K562 (cell line): ENCODE measurements around the gene COQ10B. TPM values are rescaled to one million over a fixed set of nuclear protein-coding genes. Genes with fewer than 3 reads are reported as not detected.

Experiments
- BACH1 ChIP-seq: fragments of 200-800 bp; sonication (Bioruptor generic); IDR thresholded peaks from 2 replicates; pipeline ENCODE4 v1.6.1; 2016; ENCODE audit warnings: missing genetic modification characterization, missing compliant biosample characterization
- BHLHE40 ChIP-seq: IDR thresholded peaks from 2 replicates; pipeline ENCODE4 v1.6.1; 2011; ENCODE audit warnings: low read length, improper control_type of control experiment
- CREBBP ChIP-seq: IDR thresholded peaks from one replicate; pipeline ENCODE4 v1.6.1; 2012; ENCODE audit warnings: low read depth, mild to moderate bottlenecking, control low read depth, inconsistent platforms, low read length
- DDX20 ChIP-seq: fragments of 450-650 bp; IDR thresholded peaks from 2 replicates; pipeline ENCODE4 v1.6.1; 2016; ENCODE audit warnings: missing genetic modification characterization, low read depth, mild to moderate bottlenecking, missing compliant biosample characterization, moderate library complexity
- GTF2E2 ChIP-seq: fragments of 200-800 bp; sonication (Bioruptor generic); IDR thresholded peaks from 2 replicates; pipeline ENCODE4 v1.6.1; 2016; ENCODE audit warnings: missing genetic modification characterization, missing compliant biosample characterization
- HNRNPH1 ChIP-seq: fragments of 200-400 bp; formaldehyde crosslinking; optimal IDR thresholded peaks from 2 replicates; pipeline ENCODE3; 2017; ENCODE audit warnings: low read depth, mild to moderate bottlenecking, low read length, moderate library complexity
- HSF4 ChIP-seq: fragments of 250-450 bp; sonication (Bioruptor Pico); IDR thresholded peaks from 2 replicates; pipeline ENCODE4 v2.1.2; 2022; ENCODE audit warnings: mild to moderate bottlenecking, moderate library complexity, borderline replicate concordance
- IRF9 ChIP-seq: fragments of 450-650 bp; IDR thresholded peaks from 2 replicates; pipeline ENCODE4 v1.6.1; 2016; ENCODE audit warnings: missing biosample characterization, missing genetic modification characterization
- PHTF2 ChIP-seq: fragments of 250-450 bp; sonication (Bioruptor Pico); IDR thresholded peaks from 2 replicates; pipeline ENCODE4 v1.5.0; 2021; ENCODE audit warnings: mild to moderate bottlenecking
- SAFB ChIP-seq: fragments of 200-400 bp; formaldehyde crosslinking; IDR thresholded peaks from 2 replicates; pipeline ENCODE4 v1.6.1; 2017; ENCODE audit warnings: low read depth, low read length, borderline replicate concordance
- SMAD4 ChIP-seq: fragments of 250-450 bp; sonication (Bioruptor Pico); conservative IDR thresholded peaks from 2 replicates; pipeline ENCODE4 v1.8.0; 2021; ENCODE audit warnings: inconsistent platforms, mild to moderate bottlenecking, moderate library complexity
- SP1 ChIP-seq: sonication (generic); formaldehyde crosslinking; IDR thresholded peaks from 2 replicates; pipeline ENCODE4 v1.8.1; 2022; ENCODE audit warnings: mild to moderate bottlenecking, missing genetic modification reagents
- SREBF2 ChIP-seq: sonication (generic); formaldehyde crosslinking; IDR thresholded peaks from 2 replicates; pipeline ENCODE4 v1.4.0; 2020; ENCODE audit warnings: mild to moderate bottlenecking, missing genetic modification reagents
- STAG1 ChIP-seq: sonication (generic); formaldehyde crosslinking; IDR thresholded peaks from 2 replicates; pipeline ENCODE4 v1.5.0; 2020; ENCODE audit warnings: missing genetic modification reagents, borderline replicate concordance
- TOE1 ChIP-seq, 2 experiments: fragments of 450-650 bp in 1 of 2; sonication (generic) in 1 of 2; formaldehyde crosslinking in 1 of 2; IDR thresholded peaks; 2 replicates each; pipeline versions ENCODE4 v1.7.1 to v1.8.0; 2016 to 2022; ENCODE audit warnings: borderline replicate concordance in 2 of 2, mild to moderate bottlenecking in 2 of 2, antibody characterized with exemption in 1 of 2, inconsistent platforms in 1 of 2, low read depth in 1 of 2, missing genetic modification reagents in 1 of 2, moderate library complexity in 1 of 2
- ZBED1 ChIP-seq: IDR thresholded peaks from 2 replicates; pipeline ENCODE4 v1.6.1; 2014
- ZFP1 ChIP-seq: fragments of 450-650 bp; formaldehyde crosslinking; IDR thresholded peaks from 2 replicates; pipeline ENCODE4 v1.4.0; 2020; ENCODE audit warnings: mild to moderate bottlenecking, mixed read lengths
- ZNF277 ChIP-seq: fragments of 250-450 bp; sonication (Bioruptor Pico); IDR thresholded peaks from 2 replicates; pipeline ENCODE4 v1.8.0; 2022; ENCODE audit warnings: inconsistent platforms, mild to moderate bottlenecking, moderate library complexity, borderline replicate concordance
- polyA plus RNA-seq, 8 experiments: library from polyadenylated mRNA; depleted of rRNA in 4 of 8; stranded (reverse) in 5 of 8; unstranded in 3 of 8; fragments of >200 nt; fragmentation: Nextera tagmentation in 2 of 8; fragmentation: Illumina TruSeq in 1 of 8; extraction: Ambion mirVana in 2 of 8; extraction: Trizol in 1 of 8; gene quantifications; 2 replicates each; pipeline versions ENCODE4 v1.2.1 to v1.2.3, GENCODE V29; 2011 to 2014; ENCODE audit warnings: inconsistent platforms in 1 of 8, missing spikeins in 1 of 8
- total RNA-seq, 7 experiments: library from RNA; depleted of rRNA in 6 of 7; stranded (reverse); fragments of >200 nt in 6 of 7; fragmentation: Illumina TruSeq in 2 of 7; extraction: Trizol in 2 of 7; gene quantifications; 2 replicates each; pipeline versions ENCODE4 v1.2.1 to v1.2.3, GENCODE V29; 2011 to 2021; ENCODE audit warnings: low replicate concordance in 1 of 7
- TF ChIP-seq, protein P1 (sequence below), 2 experiments: IDR thresholded peaks in 1 of 2; conservative IDR thresholded peaks in 1 of 2; 2 replicates each; pipeline ENCODE4 v1.6.1; 2016; ENCODE audit warnings: low read depth in 2 of 2, mild to moderate bottlenecking in 1 of 2, missing compliant biosample characterization in 1 of 2, missing genetic modification characterization in 1 of 2, moderate library complexity in 1 of 2
- TF ChIP-seq, protein P2 (sequence below): sonication (generic); formaldehyde crosslinking; IDR thresholded peaks from 2 replicates; pipeline ENCODE4 v1.8.0; 2022; ENCODE audit warnings: missing genetic modification reagents, mild to moderate bottlenecking, moderate library complexity, borderline replicate concordance

The COQ10B gene
- total and polyA plus RNA-seq, 9 of the 15 experiments (the other 6 are each of a cell fraction or from before 2014, with no cell fraction given) = 3.1 to 13.1 (median 7.7) TPM

DNA sequence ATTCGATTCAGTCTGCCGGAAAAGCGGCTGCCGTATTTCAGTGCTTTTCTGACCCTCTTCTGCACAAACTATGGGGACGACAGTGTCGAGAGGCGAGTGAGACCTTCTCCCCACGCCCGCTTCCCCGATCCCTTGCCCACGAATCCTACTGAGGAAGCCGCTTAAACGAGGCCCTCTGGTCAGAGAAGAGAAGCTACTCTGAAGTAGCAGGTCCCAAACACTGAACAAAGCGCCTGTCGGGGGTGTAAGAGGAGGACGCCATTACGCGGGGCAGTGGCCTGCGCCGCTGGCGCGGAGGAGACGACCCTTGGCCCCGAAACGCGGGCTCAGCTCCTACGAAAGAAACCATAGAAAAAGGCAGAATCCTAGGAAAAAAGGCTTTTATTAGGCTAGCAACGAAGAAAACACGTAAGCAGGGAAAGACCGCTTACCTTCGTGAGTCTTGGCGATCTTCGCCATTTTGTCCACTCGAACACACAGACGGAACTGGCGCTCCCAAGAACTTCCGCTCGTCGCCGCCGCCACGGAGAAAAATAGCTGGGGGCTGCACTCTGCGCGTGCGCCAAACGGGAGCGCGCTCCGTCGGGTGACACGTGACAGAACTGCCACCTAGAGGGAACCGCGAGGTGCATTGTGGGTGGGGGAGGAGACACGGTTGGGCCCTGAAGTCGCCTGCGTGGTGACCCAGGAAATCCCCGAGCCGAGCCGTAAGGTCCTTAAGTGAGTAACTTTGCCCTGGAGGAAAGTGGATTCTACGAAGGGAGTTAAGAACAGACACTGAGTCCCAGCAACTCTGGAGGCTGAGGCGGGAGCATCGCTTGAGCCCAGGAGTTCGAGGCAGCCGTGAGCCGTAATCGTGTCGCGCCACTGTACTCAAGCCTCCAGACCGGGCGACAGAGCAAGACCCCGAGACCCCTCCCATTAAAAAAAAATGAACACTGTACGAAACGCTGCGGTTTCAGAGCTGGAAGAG, 18.5 kb upstream of the COQ10B start, which contains the start of gene SF3B1 (continued):
- no peak; the same call in 1 of the 2 replicates for TF ChIP-seq ZBED1
- TF ChIP-seq, protein P1, sequence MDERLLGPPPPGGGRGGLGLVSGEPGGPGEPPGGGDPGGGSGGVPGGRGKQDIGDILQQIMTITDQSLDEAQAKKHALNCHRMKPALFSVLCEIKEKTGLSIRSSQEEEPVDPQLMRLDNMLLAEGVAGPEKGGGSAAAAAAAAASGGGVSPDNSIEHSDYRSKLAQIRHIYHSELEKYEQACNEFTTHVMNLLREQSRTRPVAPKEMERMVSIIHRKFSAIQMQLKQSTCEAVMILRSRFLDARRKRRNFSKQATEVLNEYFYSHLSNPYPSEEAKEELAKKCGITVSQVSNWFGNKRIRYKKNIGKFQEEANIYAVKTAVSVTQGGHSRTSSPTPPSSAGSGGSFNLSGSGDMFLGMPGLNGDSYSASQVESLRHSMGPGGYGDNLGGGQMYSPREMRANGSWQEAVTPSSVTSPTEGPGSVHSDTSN (CRISPR knock-in tag; IDR thresholded peaks at IDR 0.05; ENCODE audit: low read depth) = no peak
- TF ChIP-seq, protein P1 (tag; conservative IDR thresholded peaks at IDR 0.05; ENCODE audit: low read depth) = no peak
- no peak for TF ChIP-seq BACH1 (tag)
- TF ChIP-seq ZFP1 (CRISPR knock-in tag) = no peak
- no peak for TF ChIP-seq SREBF2 (CRISPR knock-in tag)
- TF ChIP-seq STAG1 (CRISPR knock-in tag) = no peak
- no peak for TF ChIP-seq PHTF2 (CRISPR knock-in tag)
- peak; percentile 94 for TF ChIP-seq TOE1 (IDR thresholded peaks at IDR 0.05; ENCODE audit: borderline replicate concordance)
- TF ChIP-seq TOE1 (CRISPR knock-in tag; IDR thresholded peaks at IDR 0.05; ENCODE audit: borderline replicate concordance, low read depth) = no peak
- no peak for TF ChIP-seq ZNF277 (CRISPR knock-in tag)
- TF ChIP-seq IRF9 (tag) = no peak
- TF ChIP-seq, protein P2, sequence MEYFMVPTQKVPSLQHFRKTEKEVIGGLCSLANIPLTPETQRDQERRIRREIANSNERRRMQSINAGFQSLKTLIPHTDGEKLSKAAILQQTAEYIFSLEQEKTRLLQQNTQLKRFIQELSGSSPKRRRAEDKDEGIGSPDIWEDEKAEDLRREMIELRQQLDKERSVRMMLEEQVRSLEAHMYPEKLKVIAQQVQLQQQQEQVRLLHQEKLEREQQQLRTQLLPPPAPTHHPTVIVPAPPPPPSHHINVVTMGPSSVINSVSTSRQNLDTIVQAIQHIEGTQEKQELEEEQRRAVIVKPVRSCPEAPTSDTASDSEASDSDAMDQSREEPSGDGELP (CRISPR knock-in tag) = 0 out of 2 replicates have a peak, but pooled peaks have one; percentile 27
- no peak; the same call in 1 of the 2 replicates for TF ChIP-seq SMAD4 (CRISPR knock-in tag)
- no peak for TF ChIP-seq HSF4 (CRISPR knock-in tag)
- no peak for TF ChIP-seq DDX20 (tag)
- TF ChIP-seq HNRNPH1 = no peak
- peak; percentile 95 for TF ChIP-seq BHLHE40
- TF ChIP-seq SP1 (CRISPR knock-in tag) = peak; percentile 55; the same call in 1 of the 2 replicates
- TF ChIP-seq GTF2E2 = peak; percentile 2; the same call in 1 of the 2 replicates
- no peak for TF ChIP-seq SAFB
- no peak for TF ChIP-seq CREBBP
